KBM-7 (cell line): ENCODE results near the gene CCDC82.
"Not testable (repeated sequence)": the region's sequence is repeated elsewhere in the genome, so short reads cannot be mapped to it uniquely, and the experiment has no call there.

Experiments
- DNase-seq: peaks from one replicate; pipeline ENCODE4 v3.0.0-alpha.2; 2015
- in situ Hi-C: fragments of 300-500 bp; cut with MboI; formaldehyde crosslinking; loops from 2 replicates; pipeline ENCODE4 v1.14.3; 2020; ENCODE audit warnings: low sequenced_read_pairs, low pct_unique_long_range_greater_than_20kb, mixed read lengths

The CCDC82 gene

GRCh38 chr11:96389720-96390487, at the start of gene CCDC82, which contains the start of gene JRKL:
TSS of gene CCDC82 (minus strand) at chr11:96389912. CDS start at chr11:96384747, 5,165 bp downstream.
TSS of gene JRKL (plus strand) at chr11:96390013. CDS start at chr11:96390650, 637 bp downstream.
- DNase-seq: peak; percentile 95
- in situ Hi-C loops: no loop called here

GRCh38 chr11:96432654-96433053, 42.9 kb upstream of the CCDC82 start:
- DNase-seq, in situ Hi-C loops: not testable (repeated sequence)

GRCh38 chr11:96430668-96431067, 41.0 kb upstream of the CCDC82 start:
- in situ Hi-C loops: no loop called here
- no peak for DNase-seq

GRCh38 chr11:96424693-96425092, 35.0 kb upstream of the CCDC82 start:
- in situ Hi-C loops: no loop called here
- no peak for DNase-seq

GRCh38 chr11:96413408-96413807, 23.7 kb upstream of the CCDC82 start:
- in situ Hi-C loops: no loop called here
- no peak for DNase-seq

GRCh38 chr11:96412761-96413381, 23.2 kb upstream of the CCDC82 start:
- DNase-seq: no peak
- in situ Hi-C loops: no loop called here

GRCh38 chr11:96411412-96411811, 21.7 kb upstream of the CCDC82 start:
- in situ Hi-C loops, DNase-seq: not testable (repeated sequence)

GRCh38 chr11:96400697-96401096, 11.0 kb upstream of the CCDC82 start:
- in situ Hi-C loops: no loop called here
- DNase-seq: no peak

- in situ Hi-C loops: no loop called here
- no peak for DNase-seq
Measured at GRCh38 chr11:96397863-96398262, 8.2 kb upstream of the CCDC82 start.

GRCh38 chr11:96396637-96397036, 6.9 kb upstream of the CCDC82 start:
- in situ Hi-C loops: no loop called here

GRCh38 chr11:96394773-96395172, 5.1 kb upstream of the CCDC82 start:
- DNase-seq: no peak
- in situ Hi-C loops: no loop called here

More at GRCh38 chr11:96396637-96397036, 6.9 kb upstream of the CCDC82 start:
- DNase-seq: no peak

- in situ Hi-C loops: no loop called here
- DNase-seq: peak; percentile 54
Measured at GRCh38 chr11:96393753-96394348, 4.1 kb upstream of the CCDC82 start.

GRCh38 chr11:96391698-96392307, 2.1 kb upstream of the CCDC82 start:
- in situ Hi-C loops: no loop called here
- DNase-seq: no peak

GRCh38 chr11:96390488-96390792, 728 bp upstream of the CCDC82 start:
- in situ Hi-C loops: no loop called here

GRCh38 chr11:96388891-96389719, 607 bp downstream of the CCDC82 start:
- no peak for DNase-seq
- in situ Hi-C loops: no loop called here

More at GRCh38 chr11:96390488-96390792, 728 bp upstream of the CCDC82 start:
- no peak for DNase-seq

GRCh38 chr11:96385187-96385586, 4.5 kb downstream of the CCDC82 start:
- in situ Hi-C loops: no loop called here
- no peak for DNase-seq

GRCh38 chr11:96384156-96384555, 5.6 kb downstream of the CCDC82 start:
- DNase-seq: no peak
- in situ Hi-C loops: no loop called here

- in situ Hi-C loops: no loop called here
- DNase-seq: no peak
Measured at GRCh38 chr11:96376796-96377195, 12.9 kb downstream of the CCDC82 start.

- in situ Hi-C loops: no loop called here
- peak; percentile 25 for DNase-seq
Measured at GRCh38 chr11:96373826-96374225, 15.9 kb downstream of the CCDC82 start.
